HepG2 (cell line): ENCODE results near the gene TF. TPM values are rescaled to one million over a fixed set of nuclear protein-coding genes. Genes with fewer than 3 reads are reported as not detected.

Experiments
- AFF4 ChIP-seq: sonication (generic); formaldehyde crosslinking; IDR thresholded peaks from 2 replicates; pipeline ENCODE4 v1.4.0; 2020; ENCODE audit warnings: missing genetic modification reagents
- EP300 ChIP-seq, 3 experiments: sonication (generic) in 1 of 3; formaldehyde crosslinking in 1 of 3; IDR thresholded peaks; 2 replicates each; pipeline versions ENCODE4 v1.5.1 to v1.6.1; 2011 to 2020; ENCODE audit warnings: low read depth in 2 of 3, low read length in 2 of 3, borderline replicate concordance in 1 of 3, improper control_type of control experiment in 1 of 3, mild to moderate bottlenecking in 1 of 3, missing genetic modification reagents in 1 of 3, moderate library complexity in 1 of 3
- HIVEP1 ChIP-seq: sonication (generic); formaldehyde crosslinking; IDR thresholded peaks from 2 replicates; pipeline ENCODE4 v1.4.0; 2020; ENCODE audit warnings: mild to moderate bottlenecking, missing genetic modification reagents
- KLF9 ChIP-seq: IDR thresholded peaks from 2 replicates; pipeline ENCODE4 v1.6.1; 2016; ENCODE audit warnings: low read depth
- NFKBIZ ChIP-seq: IDR thresholded peaks from 2 replicates; pipeline ENCODE4 v1.6.1; 2018; ENCODE audit warnings: missing genetic modification reagents, missing compliant biosample characterization
- RERE ChIP-seq: IDR thresholded peaks from 2 replicates; pipeline ENCODE4 v1.6.1; 2016; ENCODE audit warnings: low read depth, missing genetic modification reagents, missing compliant biosample characterization
- SAP130 ChIP-seq: IDR thresholded peaks from 2 replicates; pipeline ENCODE4 v1.6.1; 2016; ENCODE audit warnings: low read depth
- STAG1 ChIP-seq: sonication (generic); formaldehyde crosslinking; IDR thresholded peaks from 2 replicates; pipeline ENCODE4 v1.4.0; 2020; ENCODE audit warnings: missing genetic modification reagents
- ZBTB44 ChIP-seq: sonication (generic); formaldehyde crosslinking; IDR thresholded peaks from 2 replicates; pipeline ENCODE4 v1.4.0; 2020; ENCODE audit warnings: missing genetic modification reagents
- ZNF136 ChIP-seq: sonication (generic); formaldehyde crosslinking; IDR thresholded peaks from 2 replicates; pipeline ENCODE4 v1.8.1; 2022; ENCODE audit warnings: low read depth, mild to moderate bottlenecking, moderate library complexity, missing genetic modification reagents
- ZNF276 ChIP-seq: sonication (generic); formaldehyde crosslinking; IDR thresholded peaks from 2 replicates; pipeline ENCODE4 v1.4.0; 2020; ENCODE audit warnings: mild to moderate bottlenecking, low read depth, missing genetic modification reagents
- ZNF513 ChIP-seq: sonication (generic); formaldehyde crosslinking; conservative IDR thresholded peaks from 2 replicates; pipeline ENCODE4 v1.5.0; 2020; ENCODE audit warnings: missing genetic modification reagents
- ZNF543 ChIP-seq: sonication (generic); formaldehyde crosslinking; IDR thresholded peaks from 2 replicates; pipeline ENCODE4 v1.4.0; 2020; ENCODE audit warnings: mild to moderate bottlenecking, missing genetic modification reagents
- polyA plus RNA-seq, 8 experiments: library from polyadenylated mRNA; depleted of rRNA in 3 of 8; stranded (reverse) in 7 of 8; unstranded in 1 of 8; fragments of >200 nt; fragmentation: Illumina TruSeq in 4 of 8; extraction: Trizol in 4 of 8; gene quantifications; 2 replicates each; pipeline versions ENCODE4 v1.2.1 to v1.2.3, GENCODE V29; 2011 to 2016; ENCODE audit warnings: low read depth in 4 of 8, missing spikeins in 1 of 8, mixed read lengths in 1 of 8; ENCODE audit not compliant: insufficient read depth in 1 of 8
- total RNA-seq, 5 experiments: library from RNA; depleted of rRNA; stranded (reverse); fragments of >200 nt; fragmentation: Illumina TruSeq; extraction: Trizol; gene quantifications; 2 replicates each; pipeline ENCODE4 v1.2.3, GENCODE V29; 2016; ENCODE audit warnings: low read depth in 1 of 5

Gene TF
- total and polyA plus RNA-seq, 2 of the 13 experiments (the other 11 are each of a cell fraction or from before 2014, with no cell fraction given): 10,074 to 11,821 TPM

GRCh38 chr3:133805702-133806475 lies 59.7 kb downstream of the TF start, which contains the start of gene SRPRB (continued):
- TF ChIP-seq AFF4 (no peak), ZNF543 (CRISPR knock-in tag) (peak; percentile 70; the same call in 1 of the 2 replicates), NFKBIZ (no peak), SAP130 (CRISPR knock-in tag) (peak; percentile 97), ZNF276 (CRISPR knock-in tag) (no peak), KLF9 (CRISPR knock-in tag) (no peak), ZBTB44 (no peak), ZNF136 (CRISPR knock-in tag) (no peak), RERE (CRISPR knock-in tag) (no peak), EP300 (IDR thresholded peaks at IDR 0.05; ENCODE audit: low read depth in 2 of 2, low read length in 2 of 2) (no peak), EP300 (CRISPR knock-in tag; IDR thresholded peaks at IDR 0.05; ENCODE audit: borderline replicate concordance) (peak; percentile 38; the same call in 1 of the 2 replicates), ZNF513 (CRISPR knock-in tag) (no peak), HIVEP1 (0 out of 2 replicates have a peak, but pooled peaks have one; percentile 29), STAG1 (no peak)
